SU-DHL-6 (cell line): ENCODE data around the gene RAB2B.

ENCODE experiments used
- H2AFZ ChIP-seq: fragments of 200-600 bp; sonication (generic); 2 replicates; pipeline ENCODE4 v1.6.1; 2014; ENCODE audit warnings: low read depth, mild to moderate bottlenecking, moderate library complexity, mixed read lengths, antibody characterized with exemption, low read length; ENCODE audit not compliant: severe bottlenecking
- H3F3A ChIP-seq: fragments of 200-600 bp; shearing (Covaris generic); 2 replicates; pipeline ENCODE4 v1.6.0; 2016; ENCODE audit warnings: antibody characterized with exemption, mild to moderate bottlenecking; ENCODE audit not compliant: insufficient read depth
- H3K27ac ChIP-seq: fragments of 200-600 bp; sonication (generic); 2 replicates; pipeline ENCODE4 v1.5.1; 2016; ENCODE audit warnings: low read depth, mild to moderate bottlenecking, low read length, moderate library complexity, mixed read lengths
- H3K27me3 ChIP-seq: fragments of 200-600 bp; sonication (generic), shearing (Covaris generic); 2 replicates; pipeline ENCODE4 v1.6.0; 2014; ENCODE audit warnings: mild to moderate bottlenecking, low read length
- H3K36me3 ChIP-seq: fragments of 200-600 bp; sonication (generic); 2 replicates; pipeline ENCODE4 v1.6.1; 2014; ENCODE audit warnings: mild to moderate bottlenecking, low read length, mixed read lengths
- H3K4me2 ChIP-seq: fragments of 300-600, 200-600 bp; shearing (Covaris generic), sonication (generic); 2 replicates; pipeline ENCODE4 v1.6.0; 2014; ENCODE audit warnings: low read length, low read depth, mild to moderate bottlenecking; ENCODE audit not compliant: poor library complexity, severe bottlenecking
- H3K4me3 ChIP-seq: fragments of 200-600 bp; sonication (generic); 2 replicates; pipeline ENCODE4 v1.5.1; 2014; ENCODE audit warnings: antibody characterized with exemption, low read length, mild to moderate bottlenecking, mixed read lengths; ENCODE audit not compliant: insufficient read depth, poor library complexity, severe bottlenecking
- H3K79me2 ChIP-seq: fragments of 200-600 bp; sonication (generic); 2 replicates; pipeline ENCODE4 v1.6.1; 2014; ENCODE audit warnings: mild to moderate bottlenecking, low read length, moderate library complexity; ENCODE audit not compliant: insufficient read depth
- H3K9ac ChIP-seq: fragments of 200-600 bp; sonication (generic); 2 replicates; pipeline ENCODE4 v1.7.0; 2014; ENCODE audit warnings: mild to moderate bottlenecking, low read length
- H3K9me2 ChIP-seq: fragments of 200-600 bp; sonication (generic); replicated peaks from 2 replicates; pipeline ENCODE4 v1.6.1; 2014; ENCODE audit warnings: low read length; ENCODE audit not compliant: insufficient read depth
- H3K9me3 ChIP-seq: fragments of 200-600 bp; sonication (generic); 2 replicates; pipeline ENCODE4 v1.6.1; 2014; ENCODE audit warnings: low read length, mixed read lengths; ENCODE audit not compliant: insufficient read depth
- H4K20me1 ChIP-seq: fragments of 200-600 bp; sonication (generic); 2 replicates; pipeline ENCODE4 v1.6.1; 2014; ENCODE audit warnings: low read depth, mild to moderate bottlenecking, antibody characterized with exemption, low read length, moderate library complexity, mixed read lengths
- EZH2phosphoT487 ChIP-seq: fragments of 200-600 bp; sonication (generic), shearing (Covaris generic); conservative IDR thresholded peaks from 2 replicates; pipeline ENCODE4 v1.6.1; 2018; ENCODE audit warnings: mild to moderate bottlenecking, antibody characterized with exemption, low read length, moderate library complexity, mixed read lengths
- TF ChIP-seq, protein P1 (sequence below): fragments of 200-600 bp; sonication (generic); IDR thresholded peaks from one replicate; pipeline ENCODE4 v1.5.1; 2017; ENCODE audit warnings: antibody characterized with exemption, mild to moderate bottlenecking, low read length, moderate library complexity; ENCODE audit not compliant: insufficient read depth, poor library complexity, severe bottlenecking

RAB2B gene

DNA sequence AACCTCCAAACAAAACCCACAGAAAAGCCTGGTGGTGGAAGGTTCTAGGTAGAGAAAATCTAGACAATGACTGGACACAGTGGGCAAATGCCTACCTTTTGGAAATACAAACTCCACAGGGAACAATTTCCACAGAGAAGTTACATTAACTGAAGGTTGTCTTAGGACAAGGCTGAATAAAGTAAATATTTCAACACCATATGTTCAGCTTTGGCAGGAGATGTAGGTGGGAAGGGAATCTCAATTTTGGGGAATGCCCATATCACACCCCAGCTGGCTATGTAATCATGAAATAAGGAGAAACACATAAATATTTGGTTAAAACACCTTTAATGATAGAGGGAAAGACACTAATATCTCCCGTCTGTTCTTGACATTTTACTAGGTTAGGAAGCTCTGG is 44.0 kb upstream of the RAB2B start:
- Histone ChIP-seq H3K4me2 (no peak overlapping the region), H3K36me3 (no peaks in the 10 kb centered on the region), H3K4me3 (no peak overlapping the region), H3K9ac (no peak overlapping the region), H3F3A (no peaks in the 10 kb centered on the region), H4K20me1 (no peaks in the 10 kb centered on the region), H3K79me2 (no peaks in the 10 kb centered on the region), H3K27ac (no peak overlapping the region), H2AFZ (no peak overlapping the region), H3K9me3 (no peaks in the 10 kb centered on the region), H3K9me2 (no peaks in the 10 kb centered on the region), H3K27me3 (no peaks in the 10 kb centered on the region)
- TF ChIP-seq EZH2phosphoT487: no peak
- TF ChIP-seq, protein P1, sequence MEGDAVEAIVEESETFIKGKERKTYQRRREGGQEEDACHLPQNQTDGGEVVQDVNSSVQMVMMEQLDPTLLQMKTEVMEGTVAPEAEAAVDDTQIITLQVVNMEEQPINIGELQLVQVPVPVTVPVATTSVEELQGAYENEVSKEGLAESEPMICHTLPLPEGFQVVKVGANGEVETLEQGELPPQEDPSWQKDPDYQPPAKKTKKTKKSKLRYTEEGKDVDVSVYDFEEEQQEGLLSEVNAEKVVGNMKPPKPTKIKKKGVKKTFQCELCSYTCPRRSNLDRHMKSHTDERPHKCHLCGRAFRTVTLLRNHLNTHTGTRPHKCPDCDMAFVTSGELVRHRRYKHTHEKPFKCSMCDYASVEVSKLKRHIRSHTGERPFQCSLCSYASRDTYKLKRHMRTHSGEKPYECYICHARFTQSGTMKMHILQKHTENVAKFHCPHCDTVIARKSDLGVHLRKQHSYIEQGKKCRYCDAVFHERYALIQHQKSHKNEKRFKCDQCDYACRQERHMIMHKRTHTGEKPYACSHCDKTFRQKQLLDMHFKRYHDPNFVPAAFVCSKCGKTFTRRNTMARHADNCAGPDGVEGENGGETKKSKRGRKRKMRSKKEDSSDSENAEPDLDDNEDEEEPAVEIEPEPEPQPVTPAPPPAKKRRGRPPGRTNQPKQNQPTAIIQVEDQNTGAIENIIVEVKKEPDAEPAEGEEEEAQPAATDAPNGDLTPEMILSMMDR: no peak

DNA sequence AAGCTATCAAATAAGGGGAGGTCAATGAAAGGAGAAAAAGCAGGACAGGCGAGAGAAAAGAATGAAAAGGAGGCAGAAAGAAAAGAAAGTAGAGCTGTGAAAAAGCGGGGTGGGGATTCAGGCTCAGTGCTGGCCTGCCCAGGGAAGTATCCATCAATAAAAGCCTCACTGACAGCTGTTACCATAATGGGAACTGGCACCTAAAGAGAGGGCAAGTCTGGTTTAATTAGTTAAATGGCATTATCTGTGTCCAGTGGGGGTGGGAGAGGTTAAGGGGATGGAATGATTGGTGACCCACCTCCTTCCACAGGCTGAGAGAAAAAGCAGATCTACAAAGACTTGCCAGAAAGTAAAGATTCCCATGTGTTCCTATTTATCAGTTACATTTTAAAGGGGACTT is 42.0 kb upstream of the RAB2B start:
- H2AFZ ChIP-seq: no peak overlapping the region
- no peak overlapping the region for H3K9ac ChIP-seq
- H3K27me3 ChIP-seq: no peaks in the 10 kb centered on the region
- no peak overlapping the region for H3K4me3 ChIP-seq
- no peak for TF ChIP-seq EZH2phosphoT487
- TF ChIP-seq, protein P1: no peak
- H3K4me2 ChIP-seq: no peak overlapping the region
- no peaks in the 10 kb centered on the region for H3K9me2 ChIP-seq
- H3K79me2 ChIP-seq: no peaks in the 10 kb centered on the region
- H3K36me3 ChIP-seq: no peaks in the 10 kb centered on the region
- H3K9me3 ChIP-seq: no peaks in the 10 kb centered on the region
- H4K20me1 ChIP-seq: no peaks in the 10 kb centered on the region
- no peak overlapping the region for H3K27ac ChIP-seq
- H3F3A ChIP-seq: no peaks in the 10 kb centered on the region

DNA sequence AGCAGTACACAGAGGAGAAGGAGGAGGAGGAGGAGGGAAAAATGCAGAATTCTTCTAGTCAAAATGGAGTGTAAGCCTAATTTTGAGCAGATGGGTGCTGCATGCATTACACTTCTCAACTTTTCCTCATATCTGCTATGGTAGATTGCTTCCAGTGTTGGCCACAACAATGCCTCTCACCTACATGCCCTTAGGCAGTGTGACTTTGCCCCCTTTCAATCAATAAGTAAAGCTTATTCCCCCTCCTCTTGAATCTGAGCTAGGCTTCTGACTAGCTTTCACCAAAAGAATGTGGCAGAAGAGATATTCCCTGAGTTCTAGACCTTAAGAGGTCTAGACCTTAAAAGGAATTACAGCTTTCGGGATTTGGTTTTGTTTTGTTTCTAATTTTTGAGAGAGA is 37.6 kb upstream of the RAB2B start:
- H3K9me3 ChIP-seq: no peaks in the 10 kb centered on the region
- 0 out of 2 replicates have a peak, but pooled peaks cover 3% of the 10 kb centered on the region for H3F3A ChIP-seq
- H3K9me2 ChIP-seq: no peaks in the 10 kb centered on the region
- peaks cover 18% of the 10 kb centered on the region for H3K79me2 ChIP-seq
- no peaks in the 10 kb centered on the region for H3K27me3 ChIP-seq
- H3K27ac ChIP-seq: no peak overlapping the region
- no peaks in the 10 kb centered on the region for H3K36me3 ChIP-seq
- no peak overlapping the region for H3K4me3 ChIP-seq
- H3K9ac ChIP-seq: no peak overlapping the region
- TF ChIP-seq EZH2phosphoT487: no peak
- TF ChIP-seq, protein P1: no peak
- H3K4me2 ChIP-seq: no peak overlapping the region
- no peak overlapping the region for H2AFZ ChIP-seq
- no peaks in the 10 kb centered on the region for H4K20me1 ChIP-seq
